Erythroblast (primary cell): ENCODE results near the gene FNBP1L.

Experiments used
- GATA1 ChIP-seq: IDR thresholded peaks from 2 replicates; pipeline ENCODE4 v1.6.1; 2011; ENCODE audit warnings: low read depth, mild to moderate bottlenecking, control low read depth, low read length, moderate library complexity
- POLR2A ChIP-seq: IDR thresholded peaks from 2 replicates; pipeline ENCODE4 v1.6.1; 2011; ENCODE audit warnings: mild to moderate bottlenecking, low read length

- TF ChIP-seq POLR2A (no peak), GATA1 (no peak)
Measured at GRCh38 chr1:93526431-93526830, 78.5 kb downstream of the FNBP1L start.
